Heart left ventricle (tissue), 13 donors: ENCODE data around the gene HAGHL.

ENCODE experiments used
- POLR2A ChIP-seq, 2 donors: fragments of 450-650 bp; IDR thresholded peaks; one replicate each; pipeline ENCODE4 v1.6.1; 2017; ENCODE audit warnings: antibody characterized with exemption in 2 of 2, mild to moderate bottlenecking in 2 of 2, moderate library complexity in 2 of 2
- TF ChIP-seq, protein P1 (sequence below), 12 donors: fragments of 200-600 bp; sonication (generic) in 4 of 12; IDR thresholded peaks; one replicate each; pipeline versions ENCODE4 v1.5.0 to v1.8.0; 2018 to 2022; ENCODE audit warnings: antibody characterized with exemption in 12 of 12, mild to moderate bottlenecking in 5 of 12
- donor health status: ischemic (EF 13 %, LVEDD 7.1; RV severe dilation, severe dysfunction).
- donor health status: DM: no; HTN: yes; CAD: no.
- donor health status: DM: no; HTN: no; CAD: no.
- donor health status: ischemic (EF 25% LVEDD 6.9; RV normal size, moderate dysfunction).
- donor health status: ischemic (EF 25% LVEDD 5.7; RV mildly dilated, moderate dysfunction).
- donor health status: ischemic (EF 35%, LVEDD 5.7; RV mildly dilated, moderate dysfunction).
- donor health status: nonischemic (EF 11% LVEDD 7.7; RV severe dilation, severe dysfunction).
- donor health status: DM: yes; HTN: yes; CAD: no.
- donor health status: PGD.
- donor health status: ischemic (EF 29% LVEDD 5.4; RV normal size, mild dysfunction).
- donor health status: nonischemic (EF 23%, LVEDD 6.1; RV moderate dilation, normal function).

DNA sequence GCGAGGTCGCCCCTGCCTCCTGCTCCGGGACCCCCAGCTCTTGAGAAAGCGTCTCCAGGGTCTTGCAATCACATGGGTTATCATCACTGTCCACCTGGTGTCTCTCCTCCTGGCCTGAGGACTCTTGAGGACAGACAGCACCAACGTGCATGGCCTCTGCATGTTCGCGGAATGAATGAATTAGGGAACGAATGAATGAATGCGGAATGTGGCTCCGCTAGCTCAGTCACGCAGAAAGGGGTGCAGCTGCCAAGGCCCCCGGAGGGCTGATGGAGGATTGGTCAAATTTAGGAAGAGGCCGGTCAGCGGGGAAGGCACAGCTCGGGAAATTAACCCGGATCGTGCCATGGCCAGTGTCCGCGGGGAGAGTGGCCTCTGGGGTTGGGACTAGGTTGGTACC lies 24.6 kb upstream of the HAGHL start:
- TF ChIP-seq, protein P1, sequence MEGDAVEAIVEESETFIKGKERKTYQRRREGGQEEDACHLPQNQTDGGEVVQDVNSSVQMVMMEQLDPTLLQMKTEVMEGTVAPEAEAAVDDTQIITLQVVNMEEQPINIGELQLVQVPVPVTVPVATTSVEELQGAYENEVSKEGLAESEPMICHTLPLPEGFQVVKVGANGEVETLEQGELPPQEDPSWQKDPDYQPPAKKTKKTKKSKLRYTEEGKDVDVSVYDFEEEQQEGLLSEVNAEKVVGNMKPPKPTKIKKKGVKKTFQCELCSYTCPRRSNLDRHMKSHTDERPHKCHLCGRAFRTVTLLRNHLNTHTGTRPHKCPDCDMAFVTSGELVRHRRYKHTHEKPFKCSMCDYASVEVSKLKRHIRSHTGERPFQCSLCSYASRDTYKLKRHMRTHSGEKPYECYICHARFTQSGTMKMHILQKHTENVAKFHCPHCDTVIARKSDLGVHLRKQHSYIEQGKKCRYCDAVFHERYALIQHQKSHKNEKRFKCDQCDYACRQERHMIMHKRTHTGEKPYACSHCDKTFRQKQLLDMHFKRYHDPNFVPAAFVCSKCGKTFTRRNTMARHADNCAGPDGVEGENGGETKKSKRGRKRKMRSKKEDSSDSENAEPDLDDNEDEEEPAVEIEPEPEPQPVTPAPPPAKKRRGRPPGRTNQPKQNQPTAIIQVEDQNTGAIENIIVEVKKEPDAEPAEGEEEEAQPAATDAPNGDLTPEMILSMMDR (IDR thresholded peaks at IDR 0.05) = no peak
- no peak for TF ChIP-seq POLR2A (IDR thresholded peaks at IDR 0.05)
